HG02884 (cell line): Measurements from ENCODE around the gene SLC13A2.

Experiments
- ATAC-seq: cut with Tn5 transposase; IDR thresholded peaks from one replicate; pipeline ENCODE4 v1.9.1; 2021; ENCODE audit warnings: mild to moderate bottlenecking, moderate library complexity; ENCODE audit not compliant: unreplicated experiment

SLC13A2 gene

GRCh38 chr17:28491860-28492259 lies 18.4 kb downstream of the SLC13A2 start:
- no peak for ATAC-seq

GRCh38 chr17:28492352-28493310 lies 19.2 kb downstream of the SLC13A2 start:
- ATAC-seq, result no peak

GRCh38 chr17:28493460-28493859 lies 20.0 kb downstream of the SLC13A2 start:
- no peak for ATAC-seq

GRCh38 chr17:28494445-28495188 lies 21.2 kb downstream of the SLC13A2 start:
- ATAC-seq, result no peak

- ATAC-seq, result no peak
Measured at GRCh38 chr17:28495635-28496034, 22.2 kb downstream of the SLC13A2 start.

- ATAC-seq, result no peak
Measured at GRCh38 chr17:28497931-28498330, 24.5 kb downstream of the SLC13A2 start.

- no peak for ATAC-seq
Measured at GRCh38 chr17:28498652-28499363, 25.4 kb downstream of the SLC13A2 start.

GRCh38 chr17:28499364-28499664 lies 25.9 kb downstream of the SLC13A2 start:
- no peak for ATAC-seq

- ATAC-seq, result no peak
Measured at GRCh38 chr17:28499684-28500357, 26.4 kb downstream of the SLC13A2 start.

- ATAC-seq, result no peak
Measured at GRCh38 chr17:28500712-28501379, 27.4 kb downstream of the SLC13A2 start.

- no peak for ATAC-seq
Measured at GRCh38 chr17:28501421-28502284, 28.2 kb downstream of the SLC13A2 start.

GRCh38 chr17:28503420-28503819 lies 30.0 kb downstream of the SLC13A2 start:
- no peak for ATAC-seq

- no peak for ATAC-seq
Measured at GRCh38 chr17:28505986-28506665, 32.7 kb downstream of the SLC13A2 start, which contains the start of gene FOXN1. Gene FOXN1 (plus strand): TSS chr17:28506348. CDS start chr17:28523970, 17,622 bp downstream.

GRCh38 chr17:28506763-28507487 lies 33.5 kb downstream of the SLC13A2 start:
- no peak for ATAC-seq

GRCh38 chr17:28507567-28508203 lies 34.2 kb downstream of the SLC13A2 start:
- no peak for ATAC-seq

- no peak for ATAC-seq
Measured at GRCh38 chr17:28508211-28508724, 34.8 kb downstream of the SLC13A2 start.

GRCh38 chr17:28509789-28510188 lies 36.3 kb downstream of the SLC13A2 start:
- no peak for ATAC-seq
